ENCODE measurements around the gene PFKFB4.
A peak's percentile ranks its signal among the peaks of the same experiment; 100 is the strongest.
"Not testable (repeated sequence)": the region's sequence is repeated elsewhere in the genome, so short reads cannot be mapped to it uniquely, and the experiment has no call there.

The PFKFB4 gene

GRCh38 chr3:48486952-48487351 lies 69.7 kb downstream of the PFKFB4 start:
- no peak for DNase-seq

- DNase-seq: not testable (repeated sequence)
Measured at GRCh38 chr3:48482822-48483221, 73.8 kb downstream of the PFKFB4 start.

- not testable (repeated sequence) for DNase-seq
Measured at GRCh38 chr3:48480891-48481290, 75.7 kb downstream of the PFKFB4 start.

- DNase-seq: no peak
Measured at GRCh38 chr3:48478626-48479555, 77.7 kb downstream of the PFKFB4 start.

GRCh38 chr3:48477959-48478520 lies 78.6 kb downstream of the PFKFB4 start:
- DNase-seq: no peak

- no peak for DNase-seq
Measured at GRCh38 chr3:48476426-48477053, 80.1 kb downstream of the PFKFB4 start.

- no peak for DNase-seq
Measured at GRCh38 chr3:48475188-48475587, 81.4 kb downstream of the PFKFB4 start.

GRCh38 chr3:48474619-48475018 lies 82.0 kb downstream of the PFKFB4 start:
- DNase-seq: no peak

- not testable (repeated sequence) for DNase-seq
Measured at GRCh38 chr3:48474031-48474430, 82.6 kb downstream of the PFKFB4 start.

GRCh38 chr3:48473617-48473952 lies 83.0 kb downstream of the PFKFB4 start:
- no peak for DNase-seq

GRCh38 chr3:48472923-48473616 lies 83.5 kb downstream of the PFKFB4 start:
- peak; percentile 89 for DNase-seq

- no peak for DNase-seq
Measured at GRCh38 chr3:48472673-48472922, 84.0 kb downstream of the PFKFB4 start.

- DNase-seq: no peak
Measured at GRCh38 chr3:48470286-48470685, 86.3 kb downstream of the PFKFB4 start.

GRCh38 chr3:48469046-48469915 lies 87.3 kb downstream of the PFKFB4 start:
- no peak for DNase-seq

- DNase-seq: peak; percentile 18
Measured at GRCh38 chr3:48468329-48468731, 88.3 kb downstream of the PFKFB4 start.
